Neural progenitor cell (in vitro differentiated cells): ENCODE measurements around the gene VTA1. TPM values are rescaled to one million over a fixed set of nuclear protein-coding genes. Genes with fewer than 3 reads are reported as not detected.

Experiments used
- DNase-seq: peaks from one replicate; pipeline ENCODE4 v3.0.0-alpha.2; 2016; ENCODE audit warnings: low spot score
- H2AFZ ChIP-seq: fragments of 200-600 bp; sonication (generic); replicated peaks from 2 replicates; pipeline ENCODE4 v1.6.1; 2016; ENCODE audit warnings: antibody characterized with exemption
- H3F3A ChIP-seq: fragments of 200-600 bp; sonication (generic); 2 replicates; pipeline ENCODE4 v1.6.1; 2016; ENCODE audit warnings: antibody characterized with exemption, low read depth
- H3K27ac ChIP-seq: fragments of 200-600 bp; sonication (generic); 2 replicates; pipeline ENCODE4 v1.5.1; 2016; ENCODE audit warnings: mild to moderate bottlenecking
- H3K27me3 ChIP-seq: fragments of 200-600 bp; sonication (generic); 2 replicates; pipeline ENCODE4 v1.6.1; 2016; ENCODE audit warnings: mild to moderate bottlenecking, moderate library complexity
- H3K36me3 ChIP-seq: fragments of 200-600 bp; sonication (generic); 2 replicates; pipeline ENCODE4 v1.5.1; 2016
- H3K4me1 ChIP-seq: fragments of 200-600 bp; sonication (generic); 2 replicates; pipeline ENCODE4 v1.6.1; 2016; ENCODE audit warnings: mixed run types
- H3K4me2 ChIP-seq: fragments of 200-600 bp; sonication (generic); 2 replicates; pipeline ENCODE4 v1.6.1; 2016
- H3K4me3 ChIP-seq: fragments of 200-600 bp; sonication (generic); 2 replicates; pipeline ENCODE4 v1.5.1; 2016
- H3K79me2 ChIP-seq: fragments of 200-600 bp; sonication (generic); 2 replicates; pipeline ENCODE4 v1.6.1; 2016; ENCODE audit warnings: low read depth
- H3K9ac ChIP-seq: fragments of 200-600 bp; sonication (generic); 2 replicates; pipeline ENCODE4 v1.6.1; 2016
- H3K9me3 ChIP-seq: fragments of 200-600 bp; sonication (generic); 2 replicates; pipeline ENCODE4 v1.5.1; 2016; ENCODE audit warnings: low read depth
- H4K20me1 ChIP-seq: fragments of 200-600 bp; sonication (generic); 2 replicates; pipeline ENCODE4 v1.6.1; 2016; ENCODE audit warnings: low read depth
- H3K27ac Mint-ChIP-seq: 3 replicates; pipeline ENCODE4 v1.8.0; 2021; ENCODE audit warnings: mixed read lengths
- H3K27me3 Mint-ChIP-seq: 2 replicates; pipeline ENCODE4 v1.8.0; 2022; ENCODE audit warnings: low read depth, mild to moderate bottlenecking, inconsistent platforms, moderate library complexity, mixed read lengths; ENCODE audit not compliant: insufficient read depth
- H3K36me3 Mint-ChIP-seq: 3 replicates; pipeline ENCODE4 v1.8.0; 2021; ENCODE audit warnings: mixed read lengths
- H3K4me1 Mint-ChIP-seq: 3 replicates; pipeline ENCODE4 v1.8.0; 2021; ENCODE audit warnings: mixed read lengths
- H3K4me3 Mint-ChIP-seq: 3 replicates; pipeline ENCODE4 v1.8.0; 2021; ENCODE audit warnings: mild to moderate bottlenecking, moderate library complexity, mixed read lengths
- H3K9me3 Mint-ChIP-seq: 3 replicates; pipeline ENCODE4 v1.8.0; 2020; ENCODE audit warnings: mixed read lengths
- CTCF ChIP-seq: fragments of 200-600 bp; sonication (generic); IDR thresholded peaks from 2 replicates; pipeline ENCODE4 v1.5.1; 2017; ENCODE audit warnings: antibody characterized with exemption, mild to moderate bottlenecking
- EZH2 ChIP-seq: fragments of 200-600 bp; sonication (generic); IDR thresholded peaks from 2 replicates; pipeline ENCODE4 v1.6.1; 2017; ENCODE audit warnings: antibody characterized with exemption, mild to moderate bottlenecking, moderate library complexity
- EZH2phosphoT487 ChIP-seq: fragments of 200-600 bp; sonication (generic); IDR thresholded peaks from 2 replicates; pipeline ENCODE4 v1.6.1; 2017; ENCODE audit warnings: antibody characterized with exemption
- total RNA-seq: library from RNA; depleted of rRNA; stranded (reverse); fragments of >200 nt; gene quantifications from 2 replicates; pipeline ENCODE4 v1.2.3, GENCODE V29; 2015; ENCODE audit warnings: low replicate concordance

VTA1 gene
- total RNA-seq, 1 donor from 2014 or later: 92.6 TPM

GRCh38 chr6:142193621-142194020, 46.6 kb downstream of the VTA1 start:
- no peaks in the 10 kb centered on the region for H3K27me3 Mint-ChIP-seq
- H3K9me3 Mint-ChIP-seq: no peaks in the 10 kb centered on the region
- no peak overlapping the region for H3K4me3 Mint-ChIP-seq
- peaks cover 4% of the 10 kb centered on the region for H3K79me2 ChIP-seq
- TF ChIP-seq CTCF (no peak), EZH2 (no peak), EZH2phosphoT487 (no peak)
- H4K20me1 ChIP-seq: no peaks in the 10 kb centered on the region
- H3K4me3 ChIP-seq: no peak overlapping the region
- no peaks in the 10 kb centered on the region for H3F3A ChIP-seq
- no peaks in the 10 kb centered on the region for H3K36me3 ChIP-seq
- H3K9me3 ChIP-seq: no peaks in the 10 kb centered on the region
- DNase-seq: no peak
- H3K27ac ChIP-seq: no peak overlapping the region
- no peak overlapping the region for H2AFZ ChIP-seq
- no peaks in the 10 kb centered on the region for H3K4me1 Mint-ChIP-seq
- H3K9ac ChIP-seq: no peak overlapping the region
- H3K27me3 ChIP-seq: no peaks in the 10 kb centered on the region
- H3K4me2 ChIP-seq: no peak overlapping the region
- H3K36me3 Mint-ChIP-seq: peaks cover 13% of the 10 kb centered on the region
- no peaks in the 10 kb centered on the region for H3K4me1 ChIP-seq
- no peak overlapping the region for H3K27ac Mint-ChIP-seq

- Mint-ChIP-seq H3K9me3 (no peaks in the 10 kb centered on the region), H3K4me1 (no peaks in the 10 kb centered on the region), H3K36me3 (peaks cover 8% of the 10 kb centered on the region), H3K27me3 (no peaks in the 10 kb centered on the region), H3K27ac (no peak overlapping the region), H3K4me3 (no peak overlapping the region)
- Histone ChIP-seq H3K27me3 (no peaks in the 10 kb centered on the region), H3K79me2 (peaks cover 4% of the 10 kb centered on the region), H3K27ac (no peak overlapping the region), H3K4me1 (no peaks in the 10 kb centered on the region), H3F3A (no peaks in the 10 kb centered on the region), H4K20me1 (no peaks in the 10 kb centered on the region), H3K36me3 (no peaks in the 10 kb centered on the region), H3K9ac (no peak overlapping the region), H3K4me2 (no peak overlapping the region), H2AFZ (no peak overlapping the region), H3K4me3 (no peak overlapping the region), H3K9me3 (no peaks in the 10 kb centered on the region)
- TF ChIP-seq EZH2phosphoT487: no peak
- DNase-seq: no peak
Measured at GRCh38 chr6:142195862-142196541, 48.9 kb downstream of the VTA1 start.

- H3K79me2 ChIP-seq: no peaks in the 10 kb centered on the region
- H3K36me3 Mint-ChIP-seq: peaks cover 17% of the 10 kb centered on the region
- no peaks in the 10 kb centered on the region for H3K9me3 Mint-ChIP-seq
- H3K4me1 ChIP-seq: no peaks in the 10 kb centered on the region
- H3K27ac Mint-ChIP-seq: no peak overlapping the region
- H3K27me3 Mint-ChIP-seq: no peaks in the 10 kb centered on the region
- DNase-seq: no peak
- H3K9me3 ChIP-seq: no peaks in the 10 kb centered on the region
- H3K27ac ChIP-seq: no peak overlapping the region
- peaks cover 7% of the 10 kb centered on the region for H3K36me3 ChIP-seq
- no peak overlapping the region for H3K4me2 ChIP-seq
- no peak overlapping the region for H3K4me3 ChIP-seq
- no peak overlapping the region for H3K4me3 Mint-ChIP-seq
- no peaks in the 10 kb centered on the region for H4K20me1 ChIP-seq
- H2AFZ ChIP-seq: no peak overlapping the region
- H3K27me3 ChIP-seq: no peaks in the 10 kb centered on the region
- TF ChIP-seq CTCF (no peak), EZH2phosphoT487 (no peak), EZH2 (no peak)
- no peak overlapping the region for H3K9ac ChIP-seq
- no peaks in the 10 kb centered on the region for H3F3A ChIP-seq
- no peaks in the 10 kb centered on the region for H3K4me1 Mint-ChIP-seq
Measured at GRCh38 chr6:142200846-142201628, 54.0 kb downstream of the VTA1 start.
